NCI-H2107 (cell line): ENCODE results near the gene ATG14.
"Not testable (repeated sequence)": the region's sequence is repeated elsewhere in the genome, so short reads cannot be mapped to it uniquely, and the experiment has no call there.

ENCODE experiments used
- DNase-seq: peaks from one replicate; lab custom pipeline; 2025; lab: John Stamatoyannopoulos, UW

ATG14 gene

GRCh38 chr14:55386037-55386808, 25.4 kb downstream of the ATG14 start:
- no peak for DNase-seq

DNA sequence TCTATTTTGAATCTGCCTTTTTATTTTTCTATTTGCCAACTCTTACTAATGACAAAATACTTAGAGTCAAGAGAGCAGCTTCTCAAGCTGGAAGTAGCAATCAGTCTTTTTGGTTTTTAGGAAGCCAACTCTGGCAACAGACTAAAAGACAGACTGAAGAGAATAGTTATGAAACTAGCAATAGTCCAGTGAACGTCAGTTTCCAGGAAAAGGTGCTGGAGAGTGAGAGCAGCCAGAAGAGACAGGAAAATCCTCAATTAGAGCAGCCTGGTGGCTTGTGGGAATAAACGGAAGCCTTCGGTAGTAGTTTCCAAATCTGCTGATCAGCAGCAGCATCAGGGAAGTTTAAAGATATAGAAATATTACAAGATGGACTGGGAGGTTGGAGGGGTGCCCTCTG, 27.1 kb downstream of the ATG14 start:
- no peak for DNase-seq

DNA sequence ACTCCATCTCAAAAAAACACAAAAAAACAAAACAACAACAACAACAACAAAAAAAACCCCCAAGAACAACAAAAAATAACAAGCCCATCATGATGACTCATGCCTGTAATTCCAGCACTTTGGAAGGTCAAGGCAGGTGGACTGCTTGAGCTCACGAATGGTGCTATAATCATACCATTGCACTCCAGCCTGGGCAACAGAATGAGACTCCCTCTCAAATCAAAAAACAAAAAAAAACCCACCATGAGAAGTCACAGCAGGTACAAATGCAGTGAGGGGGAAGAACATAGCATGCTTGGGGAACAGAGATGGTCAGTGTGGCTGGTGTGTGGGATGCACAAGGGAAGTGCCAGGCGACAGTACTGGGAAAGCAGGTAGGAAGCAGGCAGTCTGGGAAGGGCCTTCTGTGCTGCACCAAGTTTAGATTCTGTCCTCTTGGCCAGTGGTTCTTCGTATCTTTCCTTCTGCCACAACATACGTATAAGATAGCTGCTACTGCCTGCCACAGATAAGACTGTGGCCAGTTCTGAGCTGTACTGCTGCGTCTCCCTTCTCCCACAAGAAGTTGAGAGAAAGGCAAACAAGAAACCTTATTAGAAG, 28.0 kb downstream of the ATG14 start:
- DNase-seq: no peak

DNA sequence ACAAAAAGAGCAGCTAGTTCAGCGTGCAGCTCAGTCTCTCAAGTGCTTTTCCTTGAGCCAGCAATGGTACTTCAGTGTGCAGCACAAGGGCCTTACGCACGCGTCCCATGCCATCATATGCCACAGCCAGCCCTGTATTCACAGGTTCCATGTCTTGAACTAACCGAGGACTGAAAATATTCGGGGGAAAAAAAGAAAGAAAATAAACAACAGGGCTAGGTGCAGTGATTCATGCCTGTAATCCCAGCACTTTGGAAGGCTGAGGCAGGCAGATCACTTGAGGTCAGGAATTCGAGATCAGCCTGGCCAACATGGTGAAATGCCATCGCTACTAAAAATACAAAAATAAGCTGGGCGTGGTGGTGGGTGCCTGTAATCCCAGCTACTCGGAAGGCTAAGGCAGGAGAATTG, 28.6 kb downstream of the ATG14 start:
- DNase-seq: not testable (repeated sequence)

DNA sequence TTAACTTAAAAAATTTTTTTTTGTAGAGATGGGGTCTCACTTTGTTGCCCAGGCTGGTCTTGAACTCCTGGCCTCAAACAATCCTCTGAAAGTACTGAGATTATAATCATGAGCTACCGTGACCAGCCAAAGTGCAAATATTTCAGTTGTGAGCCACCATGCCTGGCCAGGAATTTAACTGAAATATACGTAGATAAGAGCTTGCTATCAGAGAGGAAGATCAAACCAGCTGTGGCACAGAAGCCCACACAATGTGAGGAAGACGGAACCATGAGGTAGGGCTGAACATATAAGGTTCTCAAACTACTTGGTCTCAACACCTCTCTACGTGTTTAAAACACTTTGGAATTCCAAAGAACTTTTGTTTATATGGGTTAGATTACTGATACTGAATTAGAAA, 29.1 kb downstream of the ATG14 start:
- no peak for DNase-seq

GRCh38 chr14:55381561-55381960, 30.1 kb downstream of the ATG14 start:
- no peak for DNase-seq

- DNase-seq: no peak
These were observed 30.6 kb downstream of the ATG14 start for GRCh38 chr14:55381040-55381439.

DNA sequence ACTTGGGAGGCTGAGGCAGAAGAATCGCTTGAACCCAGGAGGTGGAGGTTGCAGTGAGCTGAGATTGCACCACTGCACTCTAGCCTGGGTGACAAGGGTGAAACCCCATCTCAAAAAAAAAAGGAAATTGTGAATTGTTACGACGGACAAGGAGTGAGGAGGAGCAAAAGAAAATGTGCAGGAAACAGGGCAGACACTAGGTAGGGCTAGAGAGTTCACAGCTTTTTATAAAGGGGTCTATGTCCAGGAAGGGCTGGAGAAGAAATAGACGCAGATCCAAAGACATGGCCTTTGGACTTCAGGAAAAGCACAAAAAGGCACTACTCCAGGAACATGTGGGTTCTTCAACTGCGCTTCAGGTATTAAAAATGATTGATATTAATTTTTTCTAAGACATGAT, 34.4 kb downstream of the ATG14 start:
- no peak for DNase-seq

DNA sequence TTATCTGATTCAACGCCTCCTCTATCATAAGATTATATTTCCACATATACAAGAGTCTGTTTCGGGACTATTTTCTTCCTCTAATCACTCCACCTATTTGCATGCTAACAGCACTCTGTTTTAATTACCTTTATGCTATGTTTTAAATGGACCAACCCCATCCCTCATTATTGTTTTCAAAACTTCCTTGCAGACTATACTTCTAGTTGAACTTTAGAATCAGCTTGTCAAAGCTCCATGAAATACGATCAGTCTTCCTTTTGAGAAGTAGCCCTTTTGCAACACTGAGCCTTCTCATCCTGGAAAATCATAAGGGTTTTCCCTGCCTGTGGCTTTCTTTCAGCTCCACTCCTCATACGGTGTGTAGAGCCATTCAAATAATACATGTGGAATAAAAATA, 36.9 kb downstream of the ATG14 start:
- no peak for DNase-seq

GRCh38 chr14:55373784-55374705, 37.6 kb downstream of the ATG14 start:
- DNase-seq: no peak

DNA sequence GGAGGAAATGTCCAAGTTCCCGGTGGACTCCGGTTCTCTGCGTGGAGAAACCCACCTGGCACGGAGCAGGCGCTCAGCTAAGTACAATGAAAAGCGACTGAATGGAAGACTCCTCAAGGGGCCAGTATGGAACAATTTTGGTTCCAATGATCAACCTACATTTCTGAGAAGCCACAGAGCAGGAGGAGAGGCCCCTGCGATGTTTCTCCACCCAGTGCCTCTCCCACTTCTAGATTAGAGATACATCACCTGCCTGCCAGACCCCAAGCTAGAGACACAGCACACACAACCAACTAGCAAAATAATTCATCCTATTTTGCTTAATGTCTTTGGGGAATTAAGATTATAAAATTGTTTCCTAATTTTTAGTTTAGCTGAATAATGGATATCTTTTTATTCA, 38.8 kb downstream of the ATG14 start:
- no peak for DNase-seq

DNA sequence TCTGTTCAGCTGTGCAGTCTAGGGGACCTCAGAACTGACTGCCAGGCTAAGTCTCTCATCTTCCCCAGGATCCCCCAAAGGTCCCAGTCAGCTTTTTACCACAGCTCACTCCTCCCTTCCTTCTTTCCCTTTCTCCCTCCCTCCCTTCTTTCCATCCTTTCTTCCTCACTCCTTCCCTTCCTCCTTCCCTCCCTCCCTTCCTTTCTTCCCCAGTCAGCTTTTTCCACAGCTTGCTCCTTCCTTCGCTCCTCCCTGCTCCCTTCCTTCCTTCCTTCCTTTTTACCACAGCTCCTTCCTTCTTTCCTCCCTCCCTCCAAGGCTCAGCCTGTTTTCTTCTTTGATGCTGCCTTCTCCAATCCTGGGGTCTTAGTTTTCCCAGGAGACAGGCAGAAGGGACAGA, 39.2 kb downstream of the ATG14 start:
- no peak for DNase-seq

DNA sequence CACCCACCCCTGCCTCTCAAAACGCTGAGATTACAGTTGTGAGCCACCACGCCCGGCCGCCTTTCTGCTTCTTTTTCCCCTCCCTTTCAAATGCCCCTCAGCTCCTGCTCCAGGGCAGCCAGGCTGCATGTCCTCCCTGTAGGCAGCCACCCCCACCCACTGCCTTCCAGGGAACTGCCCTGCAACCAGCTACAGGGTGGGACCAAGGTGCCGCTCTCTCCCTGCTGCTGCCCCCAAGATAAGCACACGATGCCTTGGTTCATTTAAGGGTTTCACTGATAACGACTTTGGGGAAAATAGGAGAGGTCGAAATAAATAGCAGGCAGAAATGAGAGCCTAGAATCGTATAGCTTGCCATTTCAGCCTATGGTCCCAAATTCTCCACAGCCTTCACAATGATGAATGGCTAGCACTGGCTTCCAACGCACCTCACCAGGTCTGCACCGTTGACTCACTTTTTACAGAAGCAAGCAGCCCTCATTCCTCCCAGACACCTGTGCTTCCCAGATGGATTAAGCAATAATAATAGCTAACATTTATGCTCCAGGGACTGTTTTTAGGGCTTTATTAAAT, 40.7 kb downstream of the ATG14 start:
- DNase-seq: no peak

DNA sequence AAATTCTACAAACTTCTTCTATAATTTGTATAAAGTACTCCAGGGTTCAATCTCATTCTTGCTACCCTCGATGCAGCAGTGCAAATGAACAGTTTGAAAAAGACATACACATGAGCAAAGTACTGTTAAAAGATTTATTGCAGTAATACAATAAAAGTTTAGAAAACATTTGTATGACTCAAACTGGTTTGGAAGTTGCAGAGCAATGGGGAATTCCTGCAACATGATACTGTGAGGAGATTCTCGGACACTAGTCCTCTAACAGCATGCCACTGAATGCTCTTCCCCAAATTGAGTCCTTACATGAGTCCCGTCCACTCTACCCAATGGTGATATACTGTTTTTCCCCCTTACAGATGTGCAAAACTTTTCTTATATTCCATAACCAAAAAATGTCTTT, 45.4 kb downstream of the ATG14 start:
- no peak for DNase-seq

GRCh38 chr14:55361190-55361589, 50.4 kb downstream of the ATG14 start:
- DNase-seq: no peak

- DNase-seq: no peak
These were observed 52.3 kb downstream of the ATG14 start for GRCh38 chr14:55359307-55359706.

- DNase-seq: no peak
These were observed 54.7 kb downstream of the ATG14 start for GRCh38 chr14:55356913-55357312.

DNA sequence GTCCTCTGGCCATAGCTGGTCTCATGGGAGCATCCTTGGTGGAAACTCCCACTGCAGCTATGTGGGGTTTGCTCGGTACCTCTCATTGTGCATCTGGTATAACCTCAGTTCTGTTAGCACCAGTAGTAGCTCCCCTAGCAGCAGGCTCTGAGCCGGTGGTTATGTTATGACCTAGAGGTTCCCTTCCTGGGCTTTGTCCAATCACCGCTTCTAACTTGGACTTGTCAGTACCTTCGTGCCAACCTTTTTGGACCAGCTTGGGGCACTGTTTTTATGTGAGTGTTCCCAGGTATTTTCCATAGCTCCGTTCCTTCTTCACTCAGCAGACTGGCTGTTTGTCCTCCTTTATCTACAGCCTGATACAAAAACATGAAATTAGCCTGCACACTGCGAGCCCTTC, 55.7 kb downstream of the ATG14 start:
- no peak for DNase-seq

GRCh38 chr14:55354500-55354899, 57.1 kb downstream of the ATG14 start:
- peak; percentile 83 for DNase-seq

- no peak for DNase-seq
These were observed 57.8 kb downstream of the ATG14 start for GRCh38 chr14:55353686-55354467.

GRCh38 chr14:55352201-55352600, 59.4 kb downstream of the ATG14 start:
- DNase-seq: no peak

GRCh38 chr14:55351111-55351510, 60.5 kb downstream of the ATG14 start:
- DNase-seq: no peak
